Erythroblast (primary cell): ENCODE data around the gene GSTM3.

Source experiments
- GATA1 ChIP-seq: IDR thresholded peaks from 2 replicates; pipeline ENCODE4 v1.6.1; 2011; ENCODE audit warnings: low read depth, mild to moderate bottlenecking, control low read depth, low read length, moderate library complexity
- POLR2A ChIP-seq: IDR thresholded peaks from 2 replicates; pipeline ENCODE4 v1.6.1; 2011; ENCODE audit warnings: mild to moderate bottlenecking, low read length

DNA sequence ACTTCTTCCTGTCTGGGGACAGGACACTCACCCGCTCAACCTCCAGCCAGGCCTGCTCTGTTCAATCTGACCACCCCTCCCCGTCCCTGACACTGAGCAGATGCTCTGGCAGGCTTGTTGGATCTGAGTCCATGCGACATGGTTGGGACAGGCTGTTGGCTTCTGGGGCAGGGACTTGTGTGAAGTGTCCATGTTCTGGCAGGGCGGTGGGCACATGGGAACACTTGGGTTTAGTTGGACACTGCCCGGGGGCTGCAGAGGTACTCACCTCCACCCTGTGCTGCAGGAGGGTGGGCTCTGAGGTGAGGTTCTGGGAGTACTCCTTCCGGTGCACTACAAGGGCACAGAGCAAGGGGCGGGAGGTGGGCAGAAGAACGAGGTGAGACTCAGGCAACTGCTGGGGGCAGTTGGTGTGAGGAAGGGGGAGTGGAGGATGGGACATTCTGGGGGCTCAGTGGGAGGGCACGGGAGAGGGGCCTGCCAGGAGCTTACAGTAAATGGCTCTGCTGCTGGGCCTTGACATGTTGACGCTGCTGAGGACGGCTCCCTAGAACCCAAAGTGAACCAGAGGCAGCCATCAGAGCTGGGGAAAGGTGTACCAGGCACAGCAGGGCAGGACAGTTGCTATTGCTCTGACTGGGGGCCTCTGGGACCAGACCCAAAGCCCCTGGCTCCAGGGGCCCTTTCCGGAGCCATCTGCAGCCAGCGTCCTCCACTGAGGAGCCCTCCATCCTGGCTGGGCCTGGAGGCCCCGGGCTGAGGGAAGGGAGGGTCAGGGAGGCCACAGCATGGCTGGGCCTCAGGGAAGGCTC, 20.6 kb upstream of the GSTM3 start:
- TF ChIP-seq POLR2A (no peak), GATA1 (no peak)
